ENCODE measurements around the gene GLUD1.

DNA sequence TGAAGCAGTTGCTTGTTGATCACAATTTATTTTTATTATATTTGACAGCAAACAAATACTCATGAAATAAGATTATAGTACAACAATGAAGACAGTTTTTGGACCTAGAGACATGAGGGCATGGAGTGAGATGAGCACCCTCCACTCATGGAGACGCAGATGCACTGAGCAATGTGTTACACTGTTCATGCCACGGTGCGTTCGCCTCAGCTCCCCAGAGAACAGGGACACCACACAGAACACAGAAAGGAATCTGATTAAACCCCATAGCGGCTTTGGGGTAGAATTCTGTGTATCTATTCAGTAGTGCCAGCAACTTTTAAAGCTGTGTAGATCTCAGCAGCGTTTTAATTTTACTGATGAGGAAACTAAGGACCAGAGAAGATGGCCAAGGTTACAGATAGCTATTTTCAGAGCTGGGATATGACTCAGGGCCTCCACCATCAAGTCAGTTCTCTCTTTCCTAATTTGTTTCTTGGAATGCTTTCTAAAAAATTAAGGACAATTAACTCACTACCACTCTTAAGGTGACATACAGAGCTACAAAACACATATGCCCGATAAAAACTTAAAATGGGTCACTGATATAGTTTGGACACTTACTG lies 41.0 kb downstream of the GLUD1 start:
- TF ChIP-seq SUZ12 (IDR thresholded peaks at IDR 0.05; ENCODE audit: extremely low read depth, insufficient read depth, insufficient read length) (no peak), YY1 (IDR thresholded peaks at IDR 0.05; ENCODE audit: insufficient read depth, insufficient read length) (no peak)

Data from NT2/D1 (cell line).